WERI-Rb-1 (cell line): ENCODE results near the gene TRIM47.

Experiments used
- DNase-seq: peaks from one replicate; pipeline ENCODE4 v3.0.0-alpha.2; 2020
- H3K27ac ChIP-seq: fragments of 250-450 bp; sonication (Bioruptor Pico); 2 replicates; pipeline ENCODE4 v1.5.1; 2020; ENCODE audit warnings: mild to moderate bottlenecking, moderate library complexity
- H3K27me3 ChIP-seq: fragments of 250-450 bp; sonication (Bioruptor Pico); 2 replicates; pipeline ENCODE4 v1.5.1; 2021; ENCODE audit warnings: mild to moderate bottlenecking, low read depth, moderate library complexity; ENCODE audit not compliant: insufficient read depth, severe bottlenecking
- H3K36me3 ChIP-seq: fragments of 250-450 bp; sonication (Bioruptor Pico); 2 replicates; pipeline ENCODE4 v1.5.1; 2020; ENCODE audit warnings: mild to moderate bottlenecking, moderate library complexity
- H3K4me3 ChIP-seq: 2 replicates; pipeline ENCODE4 v1.5.1; 2011; ENCODE audit warnings: low read depth, mild to moderate bottlenecking, control low read depth, low read length
- H3K9me3 ChIP-seq: fragments of 250-450 bp; sonication (Bioruptor Pico); 2 replicates; pipeline ENCODE4 v1.5.1; 2021; ENCODE audit warnings: mild to moderate bottlenecking, moderate library complexity; ENCODE audit not compliant: severe bottlenecking
- TF ChIP-seq, protein P1 (sequence below): IDR thresholded peaks from 2 replicates; pipeline ENCODE4 v1.5.1; 2011; ENCODE audit warnings: low read depth, mild to moderate bottlenecking, control low read depth, inconsistent platforms, low read length

TRIM47 gene

DNA sequence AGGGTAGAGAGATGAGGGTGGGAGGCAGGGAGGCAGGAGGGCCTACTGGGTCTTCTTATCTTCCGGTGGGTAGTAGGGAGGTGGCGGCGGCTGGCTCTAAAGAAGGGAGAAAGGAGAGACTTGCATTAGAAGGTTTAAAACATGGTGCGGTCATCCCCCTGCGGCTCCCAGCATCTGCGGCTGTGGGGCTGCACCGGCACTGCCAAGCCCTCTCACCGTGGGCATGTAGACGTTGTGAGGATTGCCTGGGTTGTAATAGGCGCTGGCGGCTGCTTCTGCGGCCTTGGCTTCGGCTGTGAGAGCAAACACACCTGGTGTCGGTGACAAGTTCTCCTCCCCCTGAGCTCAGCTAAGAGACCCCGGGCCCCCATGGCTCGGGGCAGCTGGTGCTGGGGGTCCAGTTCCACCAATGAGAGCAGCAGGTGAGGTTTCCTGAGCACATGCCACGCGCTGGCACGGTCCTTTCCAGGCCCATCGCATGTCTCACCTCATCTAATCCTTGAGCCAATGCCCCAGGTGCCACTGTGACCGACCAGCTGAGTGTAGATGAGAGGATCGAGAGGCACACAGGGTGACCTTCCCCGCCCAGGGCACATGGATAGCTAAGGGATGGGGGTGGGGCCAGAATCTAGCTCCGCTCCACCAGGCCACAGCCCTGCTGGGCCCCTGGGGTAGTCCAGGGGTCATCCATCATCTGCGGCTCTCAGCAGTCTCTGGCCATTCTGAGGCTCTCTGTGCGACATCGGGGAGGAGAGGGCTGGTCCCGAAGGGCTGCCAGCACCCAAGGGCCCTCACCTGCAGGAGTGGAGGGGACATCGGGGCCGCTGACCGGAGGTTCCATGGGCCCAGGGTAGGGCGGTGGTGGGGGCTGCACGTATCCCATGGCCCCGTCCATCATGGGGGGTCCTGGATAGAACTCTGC is 31.4 kb downstream of the TRIM47 start:
- DNase-seq: no peak
- Histone ChIP-seq H3K9me3 (no peaks in the 10 kb centered on the region), H3K27me3 (no peaks in the 10 kb centered on the region), H3K27ac (no peak overlapping the region), H3K36me3 (peaks cover 64% of the 10 kb centered on the region), H3K4me3 (no peak overlapping the region)
- TF ChIP-seq, protein P1, sequence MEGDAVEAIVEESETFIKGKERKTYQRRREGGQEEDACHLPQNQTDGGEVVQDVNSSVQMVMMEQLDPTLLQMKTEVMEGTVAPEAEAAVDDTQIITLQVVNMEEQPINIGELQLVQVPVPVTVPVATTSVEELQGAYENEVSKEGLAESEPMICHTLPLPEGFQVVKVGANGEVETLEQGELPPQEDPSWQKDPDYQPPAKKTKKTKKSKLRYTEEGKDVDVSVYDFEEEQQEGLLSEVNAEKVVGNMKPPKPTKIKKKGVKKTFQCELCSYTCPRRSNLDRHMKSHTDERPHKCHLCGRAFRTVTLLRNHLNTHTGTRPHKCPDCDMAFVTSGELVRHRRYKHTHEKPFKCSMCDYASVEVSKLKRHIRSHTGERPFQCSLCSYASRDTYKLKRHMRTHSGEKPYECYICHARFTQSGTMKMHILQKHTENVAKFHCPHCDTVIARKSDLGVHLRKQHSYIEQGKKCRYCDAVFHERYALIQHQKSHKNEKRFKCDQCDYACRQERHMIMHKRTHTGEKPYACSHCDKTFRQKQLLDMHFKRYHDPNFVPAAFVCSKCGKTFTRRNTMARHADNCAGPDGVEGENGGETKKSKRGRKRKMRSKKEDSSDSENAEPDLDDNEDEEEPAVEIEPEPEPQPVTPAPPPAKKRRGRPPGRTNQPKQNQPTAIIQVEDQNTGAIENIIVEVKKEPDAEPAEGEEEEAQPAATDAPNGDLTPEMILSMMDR: no peak

DNA sequence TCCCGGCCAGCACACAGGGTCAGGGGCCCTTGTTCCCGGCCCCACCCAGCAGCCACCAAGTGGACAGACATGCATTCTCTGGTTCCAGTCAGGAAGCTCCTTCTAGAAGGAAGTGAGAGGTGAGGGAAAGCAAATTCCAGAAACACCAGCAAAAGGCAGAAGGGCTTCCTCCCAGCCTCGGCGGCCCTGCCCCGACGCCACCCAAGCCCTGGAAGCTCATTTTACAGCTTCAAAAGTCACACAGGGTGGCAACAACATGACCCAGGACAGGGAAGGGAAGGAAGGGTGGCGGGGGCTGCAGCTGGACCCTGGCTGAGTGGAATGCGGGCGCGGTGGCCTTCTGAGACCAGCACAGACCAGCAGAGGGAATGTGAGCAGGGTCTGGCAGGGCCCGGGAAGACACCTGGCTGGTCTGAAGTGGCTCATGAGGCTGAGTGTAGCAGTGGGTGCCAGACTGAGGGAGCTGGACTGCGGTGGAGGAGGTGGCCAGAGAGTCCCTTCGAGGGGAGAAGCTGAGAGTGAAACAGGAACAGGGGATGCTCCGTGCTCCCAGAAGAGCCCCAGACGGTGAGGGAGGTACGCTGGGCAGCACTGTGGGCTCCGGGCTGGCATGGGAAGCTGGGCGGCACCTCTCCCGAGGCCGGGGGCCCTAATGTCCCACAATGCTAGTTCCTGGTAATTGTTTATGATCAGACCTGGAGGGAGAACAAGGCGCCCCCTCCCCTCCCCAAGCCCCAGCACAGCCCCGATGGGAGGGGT is 32.3 kb downstream of the TRIM47 start:
- no peak for DNase-seq
- H3K4me3 ChIP-seq: no peak overlapping the region
- TF ChIP-seq, protein P1: no peak
- peaks cover 55% of the 10 kb centered on the region for H3K36me3 ChIP-seq
- no peaks in the 10 kb centered on the region for H3K9me3 ChIP-seq
- H3K27ac ChIP-seq: peak overlapping the region; percentile 72
- no peaks in the 10 kb centered on the region for H3K27me3 ChIP-seq

DNA sequence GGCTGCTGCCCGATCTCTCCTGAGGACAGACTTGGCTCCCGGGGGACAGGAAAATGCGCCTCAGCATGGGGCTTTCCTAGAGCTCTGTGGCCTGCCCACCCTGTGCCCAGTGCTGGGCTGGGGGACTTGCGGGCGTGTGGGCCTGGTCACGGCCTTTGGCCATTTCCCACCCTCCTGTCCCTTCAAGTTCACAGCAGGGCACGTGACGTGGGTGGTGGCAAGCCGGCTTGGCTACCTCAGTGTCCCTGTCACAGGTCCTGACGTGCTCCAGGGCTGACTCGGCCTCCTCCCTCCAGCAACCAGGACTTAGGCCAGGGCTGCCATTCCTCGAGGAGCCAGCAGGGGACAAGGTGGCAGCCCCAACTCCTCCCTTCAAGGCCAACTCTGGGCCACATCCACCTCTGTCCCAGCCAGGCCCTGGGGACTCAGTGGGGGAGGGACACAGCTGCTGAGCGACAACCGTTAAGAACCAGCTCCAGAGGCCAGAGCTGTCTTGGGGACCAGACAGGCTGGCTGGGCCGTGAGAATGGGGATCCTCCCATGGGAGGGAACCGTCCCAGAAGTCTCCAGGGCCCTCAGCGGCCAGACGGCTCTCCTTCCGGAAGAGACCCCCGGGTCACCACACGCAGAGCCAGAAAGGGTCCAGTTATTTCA is 33.2 kb downstream of the TRIM47 start:
- Histone ChIP-seq H3K4me3 (no peak overlapping the region), H3K27ac (peak overlapping the region; percentile 72), H3K36me3 (peaks cover 46% of the 10 kb centered on the region), H3K27me3 (no peaks in the 10 kb centered on the region), H3K9me3 (no peaks in the 10 kb centered on the region)
- DNase-seq: peak; percentile 96
- TF ChIP-seq, protein P1: peak; percentile 95

DNA sequence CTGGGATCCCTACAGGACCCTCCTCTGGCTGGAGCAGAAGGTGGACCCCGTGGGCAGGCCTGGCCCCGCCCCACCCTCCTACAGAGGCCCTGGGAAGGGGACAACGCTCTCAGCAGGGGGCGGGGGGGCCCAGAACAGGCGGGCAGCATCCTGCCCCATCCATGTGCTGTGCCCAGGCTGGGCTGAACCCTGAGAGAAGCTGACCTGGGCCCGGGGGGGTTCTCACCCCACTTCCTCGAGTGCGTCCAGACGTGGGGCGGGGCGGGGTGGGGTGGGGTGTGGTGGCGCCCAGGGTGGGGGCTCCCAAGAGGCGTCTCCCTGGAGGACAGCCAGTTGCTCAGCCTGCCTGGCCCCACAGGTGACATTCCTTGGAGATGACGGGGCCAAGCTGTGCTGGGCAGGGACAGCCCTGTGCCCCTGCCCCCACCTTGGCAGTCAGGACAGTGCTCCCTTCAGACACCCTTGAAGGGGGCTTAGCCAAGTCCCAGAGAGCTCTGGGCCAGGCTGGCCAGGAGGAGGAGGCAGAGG is 33.8 kb downstream of the TRIM47 start:
- Histone ChIP-seq H3K36me3 (peaks cover 42% of the 10 kb centered on the region), H3K27me3 (no peaks in the 10 kb centered on the region), H3K27ac (peak overlapping the region; percentile 72), H3K4me3 (no peak overlapping the region), H3K9me3 (no peaks in the 10 kb centered on the region)
- TF ChIP-seq, protein P1: no peak
- no peak for DNase-seq

DNA sequence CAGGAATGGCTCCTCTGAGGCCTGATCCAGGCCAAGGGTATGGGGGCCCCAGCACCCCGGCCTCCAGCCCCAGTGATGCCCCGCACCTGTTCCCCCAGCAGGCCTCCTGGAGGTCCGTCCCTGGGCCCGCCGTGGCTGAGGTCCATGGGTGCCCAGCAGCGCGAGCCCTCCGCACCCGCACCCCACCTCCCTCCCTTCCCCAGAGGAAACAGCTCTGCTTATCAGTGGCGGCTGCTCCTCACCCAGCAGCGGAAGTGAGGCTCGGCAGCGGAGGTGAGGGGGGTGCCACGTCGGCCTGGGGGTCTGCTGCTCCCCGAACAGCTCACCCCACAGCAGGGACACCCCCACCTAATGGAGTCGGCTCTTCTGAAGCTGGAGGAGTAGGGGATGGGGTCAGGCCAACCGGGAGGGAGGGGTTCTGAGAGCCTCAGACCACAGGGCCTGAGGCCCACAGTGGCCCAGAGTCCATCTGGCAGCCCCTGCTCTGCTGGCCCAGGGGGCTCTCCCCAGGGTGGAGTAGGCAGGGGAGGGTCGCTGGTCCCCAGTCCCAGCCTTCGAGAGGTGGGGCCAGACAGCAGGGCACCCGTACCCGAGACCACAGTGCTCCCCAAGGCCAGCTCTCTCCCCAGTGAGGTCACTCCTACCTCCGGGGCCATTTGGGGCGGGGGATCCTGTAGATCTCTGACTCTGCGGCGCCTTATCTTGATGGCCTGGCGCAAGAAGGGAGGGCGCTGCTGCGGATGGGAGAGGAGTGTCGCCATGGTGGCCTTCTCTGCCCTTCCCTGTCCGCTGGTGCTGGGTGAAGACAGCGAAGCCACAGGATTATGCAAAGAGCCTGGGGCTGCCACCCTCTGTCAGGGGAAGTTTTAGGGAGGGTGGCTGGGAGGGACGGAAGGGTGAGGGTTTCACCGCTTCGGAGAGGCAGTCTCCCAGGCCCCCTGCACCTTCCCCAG is 34.5 kb downstream of the TRIM47 start, which contains the start of gene UNC13D:
TSS of gene UNC13D (minus strand) at position 828 of the 953 bp plus-strand sequence. CDS start at position 761, 67 bp downstream.
- Histone ChIP-seq H3K4me3 (no peak within 1 kb of the TSS), H3K9me3 (no peaks in the 10 kb centered on the region), H3K36me3 (peaks cover 35% of the 10 kb centered on the region), H3K27ac (peak within 1 kb of the TSS; percentile 72), H3K27me3 (no peaks in the 10 kb centered on the region)
- TF ChIP-seq, protein P1: no peak
- DNase-seq: peak; percentile 47
